Osteoblast (primary cell): ENCODE data around the gene CRHR1. TPM values are rescaled to one million over a fixed set of nuclear protein-coding genes. Genes with fewer than 3 reads are reported as not detected.

Experiments used
- DNase-seq: peaks from one replicate; pipeline ENCODE4 v3.0.0; 2011; ENCODE audit warnings: low spot score, mixed read lengths; ENCODE audit not compliant: insufficient read length; ENCODE audit errors: missing footprints
- H2AFZ ChIP-seq: 2 replicates; pipeline ENCODE4 v1.6.0; 2011; ENCODE audit warnings: mild to moderate bottlenecking, low read length
- H3K27ac ChIP-seq: 2 replicates; pipeline ENCODE4 v1.5.1; 2011; ENCODE audit warnings: mild to moderate bottlenecking, low read depth, low read length, moderate library complexity
- H3K27me3 ChIP-seq: 2 replicates; pipeline ENCODE4 v1.6.0; 2012; ENCODE audit warnings: mild to moderate bottlenecking, control low read depth, inconsistent platforms, low read length, moderate library complexity; ENCODE audit not compliant: insufficient read depth
- H3K36me3 ChIP-seq: 2 replicates; pipeline ENCODE4 v1.5.1; 2011; ENCODE audit warnings: mild to moderate bottlenecking, low read length, control low read depth, moderate library complexity; ENCODE audit not compliant: insufficient read depth
- H3K4me1 ChIP-seq: 2 replicates; pipeline ENCODE4 v1.5.1; 2011; ENCODE audit warnings: mild to moderate bottlenecking, low read length, control low read depth, moderate library complexity; ENCODE audit not compliant: insufficient read depth
- H3K4me2 ChIP-seq: 2 replicates; pipeline ENCODE4 v1.6.0; 2011; ENCODE audit warnings: mild to moderate bottlenecking, low read length; ENCODE audit not compliant: insufficient read depth
- H3K4me3 ChIP-seq: fragments of 200-600 bp; sonication (generic); 3 replicates; pipeline ENCODE4 v1.5.1; 2012; ENCODE audit warnings: mild to moderate bottlenecking, low read length, inconsistent platforms; ENCODE audit not compliant: insufficient read depth
- H3K79me2 ChIP-seq: 2 replicates; pipeline ENCODE4 v1.6.0; 2012; ENCODE audit warnings: mild to moderate bottlenecking, low read length, control low read depth, inconsistent platforms; ENCODE audit not compliant: insufficient read depth
- H3K9me3 ChIP-seq: 2 replicates; pipeline ENCODE4 v1.5.1; 2011; ENCODE audit warnings: low read depth, low read length, control low read depth
- H4K20me1 ChIP-seq: 2 replicates; pipeline ENCODE4 v1.6.0; 2012; ENCODE audit warnings: mild to moderate bottlenecking, low read length, control low read depth; ENCODE audit not compliant: insufficient read depth
- CTCF ChIP-seq: IDR thresholded peaks from 2 replicates; pipeline ENCODE4 v1.5.1; 2011; ENCODE audit warnings: mild to moderate bottlenecking, low read depth, low read length, moderate library complexity; ENCODE audit errors: extremely low read depth
- total RNA-seq: library from RNA; depleted of rRNA; stranded (reverse); fragments of >200 nt; gene quantifications from 2 replicates; pipeline ENCODE4 v1.2.3, GENCODE V29; 2012

CRHR1 gene
- total RNA-seq: not detected in 2 replicates

- no peak within 1 kb of the TSS for H3K27ac ChIP-seq
- H3K4me3 ChIP-seq: peak within 1 kb of the TSS; percentile 22
- TF ChIP-seq CTCF: no peak
- H3K4me2 ChIP-seq: peak within 1 kb of the TSS; percentile 45
- peaks cover 81% of the 10 kb centered on the region for H3K27me3 ChIP-seq
- no peaks in the 10 kb centered on the region for H3K4me1 ChIP-seq
- H3K9me3 ChIP-seq: no peaks in the 10 kb centered on the region
- no peak within 1 kb of the TSS for H2AFZ ChIP-seq
- no peaks in the 10 kb centered on the region for H3K79me2 ChIP-seq
- peak; percentile 62 for DNase-seq
- no peaks in the 10 kb centered on the region for H4K20me1 ChIP-seq
- no peaks in the 10 kb centered on the region for H3K36me3 ChIP-seq
These were observed at the start of gene CRHR1 for GRCh38 chr17:45784293-45784740. CRHR1 (plus strand) TSS chr17:45784320; CDS start chr17:45784545, 225 bp downstream.

GRCh38 chr17:45734598-45734997 lies 49.5 kb upstream of the CRHR1 start:
- H3K4me1 ChIP-seq: no peaks in the 10 kb centered on the region
- H3K27me3 ChIP-seq: peaks cover 9% of the 10 kb centered on the region
- no peak overlapping the region for H2AFZ ChIP-seq
- no peaks in the 10 kb centered on the region for H3K79me2 ChIP-seq
- no peak overlapping the region for H3K4me2 ChIP-seq
- no peaks in the 10 kb centered on the region for H4K20me1 ChIP-seq
- H3K4me3 ChIP-seq: no peak overlapping the region
- TF ChIP-seq CTCF: no peak
- H3K9me3 ChIP-seq: no peaks in the 10 kb centered on the region
- H3K36me3 ChIP-seq: no peaks in the 10 kb centered on the region
- no peak for DNase-seq
- H3K27ac ChIP-seq: no peak overlapping the region

GRCh38 chr17:45735488-45735887 lies 48.6 kb upstream of the CRHR1 start:
- H4K20me1 ChIP-seq: no peaks in the 10 kb centered on the region
- H3K36me3 ChIP-seq: no peaks in the 10 kb centered on the region

GRCh38 chr17:45739786-45740185 lies 44.3 kb upstream of the CRHR1 start:
- Histone ChIP-seq H3K4me2 (no peak overlapping the region), H2AFZ (no peak overlapping the region), H3K36me3 (no peaks in the 10 kb centered on the region), H4K20me1 (no peaks in the 10 kb centered on the region), H3K27me3 (peaks cover 22% of the 10 kb centered on the region), H3K9me3 (no peaks in the 10 kb centered on the region), H3K79me2 (no peaks in the 10 kb centered on the region), H3K27ac (no peak overlapping the region), H3K4me1 (no peaks in the 10 kb centered on the region), H3K4me3 (no peak overlapping the region)
- DNase-seq: no peak
- no peak for TF ChIP-seq CTCF

More at GRCh38 chr17:45735488-45735887, 48.6 kb upstream of the CRHR1 start:
- Histone ChIP-seq H2AFZ (no peak overlapping the region), H3K27ac (no peak overlapping the region), H3K4me3 (no peak overlapping the region), H3K27me3 (peaks cover 8% of the 10 kb centered on the region), H3K79me2 (no peaks in the 10 kb centered on the region), H3K9me3 (no peaks in the 10 kb centered on the region), H3K4me1 (no peaks in the 10 kb centered on the region), H3K4me2 (no peak overlapping the region)
- TF ChIP-seq CTCF: no peak
- DNase-seq: no peak
